ENCODE measurements around the gene KCNS3. TPM values are rescaled to one million over a fixed set of nuclear protein-coding genes. Genes with fewer than 3 reads are reported as not detected.

Gene KCNS3
- total RNA-seq, 5 donors from 2014 or later (not counting 1 experiment from before 2014, with no cell fraction given), result 0.22 TPM; not detected in 4

DNA sequence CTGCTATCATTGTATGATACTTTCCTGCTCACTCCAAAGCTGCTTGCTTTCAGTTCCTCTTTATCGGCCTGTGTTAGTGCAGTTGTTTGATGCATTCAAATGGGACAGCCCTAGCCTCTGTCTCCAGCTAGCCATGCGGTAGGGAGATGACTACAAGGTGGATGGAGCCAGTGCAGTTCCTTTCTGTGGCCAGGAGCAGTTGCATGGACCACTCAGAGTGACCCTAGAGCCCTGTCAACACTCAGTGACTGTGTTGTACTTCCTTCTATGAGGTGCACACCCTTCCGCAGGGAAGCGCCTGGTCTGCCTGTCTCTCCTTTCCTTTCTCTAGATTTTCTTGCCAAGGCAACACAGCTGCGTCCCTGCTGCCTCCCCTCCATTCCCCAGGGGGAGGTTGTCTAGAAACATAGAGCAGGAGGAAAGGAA, 33.8 kb downstream of the KCNS3 start:
- H3K4me3 Mint-ChIP-seq, result no peak overlapping the region
- no peak overlapping the region for H3K27ac ChIP-seq (ENCODE audit: low read length)
- POLR2A ChIA-PET, result no interaction called here

GRCh38 chr2:17915099-17915498, 36.6 kb downstream of the KCNS3 start:
- Histone ChIP-seq H3K27me3 (replicated peaks in 1 of 2; ENCODE audit: control insufficient read depth in 2 of 2, extremely low read depth in 1 of 2, insufficient read depth in 2 of 2, low read length in 1 of 2) (peaks cover 0 to 4% of the 10 kb centered on the region in 2 experiments), H3K4me1 (ENCODE audit: control insufficient read depth in 1 of 2, extremely low read depth in 1 of 2, insufficient read depth in 2 of 2, low read length in 2 of 2) (no peaks in the 10 kb centered on the region), H3K4me3 (ENCODE audit: control insufficient read depth in 1 of 2, extremely low read depth in 1 of 2, low read length in 1 of 2) (no peak overlapping the region), H3K9me3 (no peaks in the 10 kb centered on the region), H3K36me3 (ENCODE audit: control insufficient read depth in 2 of 2, extremely low read depth in 1 of 2, insufficient read depth in 1 of 2, low read length in 1 of 2) (no peaks in the 10 kb centered on the region), H3K27ac (ENCODE audit: low read length) (no peak overlapping the region)
- H3K9me3 Mint-ChIP-seq, result no peaks in the 10 kb centered on the region
- no peak overlapping the region for H3K4me3 Mint-ChIP-seq
- no peak for ATAC-seq (replicated peaks in 1 of 4)
- 86% methylated on average over 1 of the region's 3 CpGs for WGBS (ENCODE audit: insufficient coverage)
- no peaks in the 10 kb centered on the region for H3K36me3 Mint-ChIP-seq
- H3K27me3 Mint-ChIP-seq, result peaks cover 12 to 16% of the 10 kb centered on the region in 2 donors
- no peak overlapping the region for H3K27ac Mint-ChIP-seq
- ChIA-PET CTCF (interaction anchor here in 1 of 2 donors (0.5 kb wide), 1 partner anchor 17 kb away, joined by 4 read pairs; no protein-coding TSS in a partner anchor), POLR2A (no interaction called here)
- DNase-seq, result no peak
- H3K4me1 Mint-ChIP-seq, result no peaks in the 10 kb centered on the region

More for the DNA sequence above, 33.8 kb downstream of the KCNS3 start:
- Histone ChIP-seq H3K4me1 (ENCODE audit: control insufficient read depth in 1 of 2, extremely low read depth in 1 of 2, insufficient read depth in 2 of 2, low read length in 2 of 2) (no peaks in the 10 kb centered on the region), H3K27me3 (replicated peaks in 1 of 2; ENCODE audit: control insufficient read depth in 2 of 2, extremely low read depth in 1 of 2, insufficient read depth in 2 of 2, low read length in 1 of 2) (peaks cover 0 to 6% of the 10 kb centered on the region in 2 experiments), H3K36me3 (ENCODE audit: control insufficient read depth in 2 of 2, extremely low read depth in 1 of 2, insufficient read depth in 1 of 2, low read length in 1 of 2) (no peaks in the 10 kb centered on the region), H3K4me3 (ENCODE audit: control insufficient read depth in 1 of 2, extremely low read depth in 1 of 2, low read length in 1 of 2) (no peak overlapping the region), H3K9me3 (no peaks in the 10 kb centered on the region)
- WGBS (ENCODE audit: insufficient coverage), result 0% methylated on average over 1 of the region's 5 CpGs
- DNase-seq (no peak), ATAC-seq (replicated peaks in 1 of 4) (no peak)
- Mint-ChIP-seq H3K36me3 (no peaks in the 10 kb centered on the region), H3K27me3 (peaks cover 13 to 20% of the 10 kb centered on the region in 2 donors), H3K9me3 (no peaks in the 10 kb centered on the region), H3K4me1 (no peaks in the 10 kb centered on the region), H3K27ac (no peak overlapping the region)
- CTCF ChIA-PET, result interaction anchor here in 1 of 2 donors (0.5 kb wide), 1 partner anchor 34 kb away, joined by 4 read pairs; no protein-coding TSS in a partner anchor

DNA sequence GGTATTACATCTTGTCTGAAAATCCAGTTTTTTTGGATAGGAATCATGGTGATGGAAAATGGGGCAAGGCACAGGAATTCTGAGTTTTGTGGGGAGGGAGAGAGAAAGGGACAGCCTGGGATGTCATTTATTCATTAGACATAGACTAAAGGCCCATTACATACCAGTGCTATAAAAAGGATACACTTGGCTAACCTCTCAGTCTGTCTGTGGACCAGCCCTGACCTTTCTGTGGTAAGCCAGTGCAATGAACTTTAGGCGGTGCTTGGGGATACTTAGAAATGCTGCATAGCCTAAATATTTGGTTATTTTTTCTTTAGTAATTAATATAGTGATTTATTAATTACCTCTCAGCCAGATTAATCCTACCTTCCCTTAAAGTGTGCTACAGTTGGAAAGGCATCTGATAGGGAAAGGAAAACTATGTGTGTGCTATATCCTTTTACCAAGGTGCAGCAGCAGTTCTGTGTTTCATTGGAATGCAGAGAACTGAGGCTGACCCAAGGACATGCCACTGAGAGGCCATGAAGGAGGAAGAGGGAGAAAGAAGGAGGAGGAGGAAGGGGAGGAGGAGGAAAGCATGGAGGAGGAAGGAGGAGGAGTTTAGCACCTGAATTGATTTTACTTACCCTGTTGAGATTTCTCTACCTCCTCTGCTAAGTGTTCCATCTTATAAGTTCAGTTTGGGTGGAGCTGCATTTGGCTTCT, 37.5 kb downstream of the KCNS3 start:
- ATAC-seq (replicated peaks in 1 of 4), result no peak
- Histone ChIP-seq H3K27ac (ENCODE audit: low read length) (no peak overlapping the region), H3K36me3 (ENCODE audit: control insufficient read depth in 2 of 2, extremely low read depth in 1 of 2, insufficient read depth in 1 of 2, low read length in 1 of 2) (no peaks in the 10 kb centered on the region), H3K4me3 (ENCODE audit: control insufficient read depth in 1 of 2, extremely low read depth in 1 of 2, low read length in 1 of 2) (no peak overlapping the region), H3K9me3 (no peaks in the 10 kb centered on the region), H3K27me3 (replicated peaks in 1 of 2; ENCODE audit: control insufficient read depth in 2 of 2, extremely low read depth in 1 of 2, insufficient read depth in 2 of 2, low read length in 1 of 2) (peaks cover 0 to 4% of the 10 kb centered on the region in 2 experiments), H3K4me1 (ENCODE audit: control insufficient read depth in 1 of 2, extremely low read depth in 1 of 2, insufficient read depth in 2 of 2, low read length in 2 of 2) (no peaks in the 10 kb centered on the region)
- Mint-ChIP-seq H3K4me3 (no peak overlapping the region), H3K27me3 (peaks cover 10 to 13% of the 10 kb centered on the region in 2 donors), H3K36me3 (no peaks in the 10 kb centered on the region), H3K9me3 (no peaks in the 10 kb centered on the region), H3K4me1 (no peaks in the 10 kb centered on the region), H3K27ac (no peak overlapping the region)
- ChIA-PET POLR2A (no interaction called here), CTCF (no interaction called here)
- WGBS (ENCODE audit: insufficient coverage), result no CpG with 5 or more reads among the region's 1 CpG
- no peak for DNase-seq

DNA sequence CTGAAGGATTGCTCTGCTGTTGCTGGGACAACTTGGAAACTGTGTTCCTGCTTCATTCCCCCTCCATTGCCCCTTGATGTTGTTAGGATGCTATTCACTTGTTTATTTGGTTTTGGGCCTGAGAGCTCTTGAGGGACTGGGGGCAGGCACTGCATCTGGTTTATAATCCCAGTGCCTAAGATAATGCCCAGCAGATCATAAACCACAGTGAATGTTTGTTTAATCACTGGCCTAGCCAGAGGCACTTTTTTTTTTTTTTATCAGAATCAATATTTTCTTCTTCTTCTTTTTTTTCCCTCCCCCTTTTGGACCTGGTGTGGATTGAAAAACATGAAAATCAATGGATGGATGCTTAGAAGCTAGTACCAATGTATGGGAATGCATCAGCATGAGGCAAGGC, 38.1 kb downstream of the KCNS3 start:
- ChIA-PET POLR2A (interaction anchor here in 1 of 2 donors (0.6 kb wide), 1 partner anchor 453 kb away, joined by 8 read pairs; no protein-coding TSS in a partner anchor), CTCF (no interaction called here)
- no peak for DNase-seq
- H3K36me3 Mint-ChIP-seq, result no peaks in the 10 kb centered on the region
- Histone ChIP-seq H3K27ac (ENCODE audit: low read length) (no peak overlapping the region), H3K27me3 (replicated peaks in 1 of 2; ENCODE audit: control insufficient read depth in 2 of 2, extremely low read depth in 1 of 2, insufficient read depth in 2 of 2, low read length in 1 of 2) (peaks cover 0 to 4% of the 10 kb centered on the region in 2 experiments), H3K4me1 (ENCODE audit: control insufficient read depth in 1 of 2, extremely low read depth in 1 of 2, insufficient read depth in 2 of 2, low read length in 2 of 2) (no peaks in the 10 kb centered on the region), H3K36me3 (ENCODE audit: control insufficient read depth in 2 of 2, extremely low read depth in 1 of 2, insufficient read depth in 1 of 2, low read length in 1 of 2) (no peaks in the 10 kb centered on the region), H3K9me3 (no peaks in the 10 kb centered on the region), H3K4me3 (ENCODE audit: control insufficient read depth in 1 of 2, extremely low read depth in 1 of 2, low read length in 1 of 2) (no peak overlapping the region)
- peaks cover 10 to 11% of the 10 kb centered on the region in 2 donors for H3K27me3 Mint-ChIP-seq
- ATAC-seq (replicated peaks in 1 of 4), result no peak
- no peaks in the 10 kb centered on the region for H3K9me3 Mint-ChIP-seq
- H3K4me1 Mint-ChIP-seq, result no peaks in the 10 kb centered on the region
- H3K4me3 Mint-ChIP-seq, result no peak overlapping the region
- no peak overlapping the region for H3K27ac Mint-ChIP-seq

DNA sequence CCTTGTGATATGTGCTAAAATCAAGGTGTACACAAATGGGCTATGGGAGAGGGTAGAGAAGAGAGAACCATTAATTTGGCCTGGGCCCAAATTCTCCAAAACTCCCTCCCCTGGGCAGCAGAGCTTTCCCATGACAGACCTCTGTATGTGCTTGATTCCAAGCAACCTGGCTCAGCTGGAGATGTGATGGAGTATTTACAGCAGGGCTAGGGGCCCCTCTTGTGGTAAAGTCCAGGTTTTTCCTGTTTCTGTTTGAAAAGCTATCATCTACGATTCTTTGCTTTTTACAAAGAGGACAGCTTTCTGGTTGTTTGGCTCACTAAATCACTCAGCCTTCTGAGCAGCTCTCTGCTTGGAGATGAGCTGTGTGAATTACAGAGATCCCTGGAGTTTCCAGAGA, 40.3 kb downstream of the KCNS3 start:
- no peaks in the 10 kb centered on the region for H3K4me1 ChIP-seq (ENCODE audit: control insufficient read depth in 1 of 2, extremely low read depth in 1 of 2, insufficient read depth in 2 of 2, low read length in 2 of 2)
- H3K27me3 ChIP-seq (replicated peaks in 1 of 2; ENCODE audit: control insufficient read depth in 2 of 2, extremely low read depth in 1 of 2, insufficient read depth in 2 of 2, low read length in 1 of 2), result no peaks in the 10 kb centered on the region
- H3K27ac ChIP-seq (ENCODE audit: low read length), result no peak overlapping the region
- no CpG with 5 or more reads among the region's 1 CpG for whole genome bisulfite sequencing (ENCODE audit: insufficient coverage)
- H3K9me3 Mint-ChIP-seq, result no peaks in the 10 kb centered on the region
- no peak for DNase-seq
- H3K4me3 Mint-ChIP-seq, result no peak overlapping the region
- H3K9me3 ChIP-seq, result no peaks in the 10 kb centered on the region
- no peak overlapping the region for H3K27ac Mint-ChIP-seq
- no peaks in the 10 kb centered on the region for H3K4me1 Mint-ChIP-seq
- H3K4me3 ChIP-seq (ENCODE audit: control insufficient read depth in 1 of 2, extremely low read depth in 1 of 2, low read length in 1 of 2), result no peak overlapping the region
- H3K27me3 Mint-ChIP-seq, result peaks cover 0 to 4% of the 10 kb centered on the region in 2 donors
- CTCF ChIA-PET, result no interaction called here
- H3K36me3 Mint-ChIP-seq, result no peaks in the 10 kb centered on the region
- H3K36me3 ChIP-seq (ENCODE audit: control insufficient read depth in 2 of 2, extremely low read depth in 1 of 2, insufficient read depth in 1 of 2, low read length in 1 of 2), result no peaks in the 10 kb centered on the region
- POLR2A ChIA-PET, result interaction anchor here in 1 of 2 donors (0.7 kb wide), 1 partner anchor 860 kb away, joined by 3 read pairs; no protein-coding TSS in a partner anchor
- ATAC-seq (replicated peaks in 1 of 4), result no peak

DNA sequence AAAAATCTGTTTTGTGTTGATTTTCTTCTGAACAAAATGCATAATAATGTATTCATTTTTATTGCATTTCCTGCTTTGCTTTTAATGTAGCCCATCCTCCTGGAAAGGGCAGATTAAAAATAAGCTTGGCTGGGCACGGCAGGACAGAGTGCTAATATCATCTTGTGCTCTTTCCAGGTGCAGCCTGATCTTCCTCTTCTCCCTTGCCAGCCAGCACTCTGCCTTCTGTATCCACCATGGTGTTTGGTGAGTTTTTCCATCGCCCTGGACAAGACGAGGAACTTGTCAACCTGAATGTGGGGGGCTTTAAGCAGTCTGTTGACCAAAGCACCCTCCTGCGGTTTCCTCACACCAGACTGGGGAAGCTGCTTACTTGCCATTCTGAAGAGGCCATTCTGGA, 52.3 kb downstream of the KCNS3 start:
- DNase-seq (no peak), ATAC-seq (replicated peaks in 1 of 4) (no peak)
- POLR2A ChIA-PET, result no interaction called here
- Mint-ChIP-seq H3K27me3 (peaks cover 18 to 23% of the 10 kb centered on the region in 2 donors), H3K36me3 (no peaks in the 10 kb centered on the region), H3K9me3 (peaks cover 4 to 6% (median 5%) of the 10 kb centered on the region in 3 donors), H3K4me1 (no peaks in the 10 kb centered on the region), H3K4me3 (no peak overlapping the region), H3K27ac (no peak overlapping the region)
- no peaks in the 10 kb centered on the region for H3K4me1 ChIP-seq (ENCODE audit: control insufficient read depth in 1 of 2, extremely low read depth in 1 of 2, insufficient read depth in 2 of 2, low read length in 2 of 2)
- H3K36me3 ChIP-seq (ENCODE audit: control insufficient read depth in 2 of 2, extremely low read depth in 1 of 2, insufficient read depth in 1 of 2, low read length in 1 of 2), result no peaks in the 10 kb centered on the region
- 83% methylated on average over 1 of the region's 4 CpGs for whole genome bisulfite sequencing (ENCODE audit: insufficient coverage)
- peaks cover 0 to 4% of the 10 kb centered on the region in 2 experiments for H3K27me3 ChIP-seq (replicated peaks in 1 of 2; ENCODE audit: control insufficient read depth in 2 of 2, extremely low read depth in 1 of 2, insufficient read depth in 2 of 2, low read length in 1 of 2)
- H3K9me3 ChIP-seq, result no peaks in the 10 kb centered on the region
- H3K27ac ChIP-seq (ENCODE audit: low read length), result no peak overlapping the region
- no peak overlapping the region for H3K4me3 ChIP-seq (ENCODE audit: control insufficient read depth in 1 of 2, extremely low read depth in 1 of 2, low read length in 1 of 2)
- CTCF ChIA-PET, result no interaction called here

All from T-cell (primary cell).